ENCODE data around the gene PLSCR3. TPM values are rescaled to one million over a fixed set of nuclear protein-coding genes. Genes with fewer than 3 reads are reported as not detected.

PLSCR3 gene
- total and polyA plus RNA-seq, 2 donors (not counting 3 experiments of a cell fraction or from before 2014, with no cell fraction given), result 59.9 to 94.8 TPM

DNA sequence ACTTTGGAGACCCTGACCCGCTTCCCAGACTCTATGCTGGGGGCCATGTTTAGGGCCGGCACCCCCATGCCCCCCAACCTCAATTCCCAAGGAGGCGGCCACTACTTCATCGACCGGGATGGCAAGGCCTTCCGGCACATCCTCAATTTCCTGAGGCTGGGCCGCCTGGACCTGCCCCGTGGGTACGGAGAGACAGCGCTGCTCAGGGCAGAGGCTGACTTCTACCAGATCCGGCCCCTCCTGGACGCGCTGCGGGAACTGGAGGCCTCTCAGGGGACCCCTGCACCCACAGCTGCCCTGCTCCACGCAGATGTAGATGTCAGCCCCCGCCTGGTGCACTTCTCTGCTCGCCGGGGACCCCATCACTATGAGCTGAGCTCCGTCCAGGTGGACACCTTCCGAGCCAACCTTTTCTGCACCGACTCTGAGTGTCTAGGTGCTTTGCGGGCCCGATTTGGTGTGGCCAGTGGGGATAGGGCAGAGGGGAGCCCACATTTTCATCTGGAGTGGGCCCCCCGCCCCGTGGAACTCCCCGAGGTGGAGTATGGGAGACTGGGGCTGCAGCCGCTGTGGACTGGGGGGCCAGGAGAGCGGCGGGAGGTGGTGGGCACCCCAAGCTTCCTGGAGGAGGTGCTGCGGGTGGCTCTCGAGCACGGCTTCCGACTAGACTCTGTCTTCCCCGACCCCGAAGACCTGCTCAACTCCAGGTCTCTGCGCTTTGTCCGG is 41.3 kb downstream of the PLSCR3 start:
- Histone ChIP-seq H3K4me3 (replicated peaks in 1 of 3; ENCODE audit: insufficient read depth in 1 of 3, low read depth in 1 of 3, low read length in 3 of 3) (no peak overlapping the region), H3K9me1 (replicated peaks; ENCODE audit: control insufficient read depth, extremely low read depth, insufficient read depth, low read length) (no peaks in the 10 kb centered on the region), H3K27me3 (ENCODE audit: control insufficient read depth in 2 of 2, insufficient read depth in 2 of 2, low read length in 2 of 2) (no peaks in the 10 kb centered on the region), H4K20me1 (replicated peaks; ENCODE audit: control insufficient read depth, extremely low read depth, insufficient read depth, low read length) (no peaks in the 10 kb centered on the region), H3K79me2 (ENCODE audit: control insufficient read depth, insufficient read depth, low read length) (no peaks in the 10 kb centered on the region), H3K4me2 (ENCODE audit: insufficient read depth, low read length) (no peak overlapping the region), H3K36me3 (ENCODE audit: control insufficient read depth in 2 of 2, extremely low read depth in 1 of 2, insufficient read depth in 2 of 2, low read length in 2 of 2) (no peaks in the 10 kb centered on the region), H2AFZ (ENCODE audit: low read depth, low read length) (no peak overlapping the region), H3K9me3 (replicated peaks; ENCODE audit: control insufficient read depth, insufficient read depth, low read length) (no peaks in the 10 kb centered on the region), H3K9ac (replicated peaks; ENCODE audit: extremely low read depth, insufficient read depth, low read length) (no peak overlapping the region), H3K27ac (ENCODE audit: insufficient read depth, low read depth, low read length) (no peak overlapping the region), H3K4me1 (ENCODE audit: control insufficient read depth, extremely low read depth, insufficient read depth, low read length) (peaks cover 17% of the 10 kb centered on the region)
- FAIRE-seq (no peak), DNase-seq (ENCODE audit: low read depth, low spot score) (no peak)
- dilution Hi-C loops (cut with MboI; ENCODE audit: extremely low pct_ligation_motif_present, low sequenced_read_pairs), result no loop called here
- ChIA-PET CTCF (interaction anchor here (1.6 to 4.0 kb wide), 5 partner anchors 9 to 236 kb away, joined by 3 to 70 read pairs (median 8); partner anchors contain the start of genes NEURL4, SOX15 and TMEM102), POLR2A (no interaction called here)
- TF ChIP-seq MYC (IDR thresholded peaks at IDR 0.05; ENCODE audit: low read depth, low read length), result no peak
- no peak for TF ChIP-seq POLR2A (IDR thresholded peaks at IDR 0.05; ENCODE audit: low read depth, low read length)
- no peak for TF ChIP-seq GATA2 (IDR thresholded peaks at IDR 0.05; ENCODE audit: insufficient read depth, insufficient read length, low read depth, low read length)
- TF ChIP-seq POLR2AphosphoS5 (IDR thresholded peaks at IDR 0.05; ENCODE audit: insufficient read depth, low read depth, low read length), result no peak
- TF ChIP-seq JUN (IDR thresholded peaks at IDR 0.05; ENCODE audit: borderline replicate concordance, insufficient read depth, insufficient read length, low read depth), result no peak
- no peak for TF ChIP-seq CTCF (IDR thresholded peaks at IDR 0.05; ENCODE audit: extremely low read depth in 1 of 2, insufficient read depth in 1 of 2, low read depth in 1 of 2, low read length in 2 of 2)
- TF ChIP-seq FOS (IDR thresholded peaks at IDR 0.05; ENCODE audit: borderline replicate concordance, insufficient read depth, low read length), result no peak
- TF ChIP-seq EZH2 (IDR thresholded peaks at IDR 0.05; ENCODE audit: borderline replicate concordance, low read depth, low read length, severe bottlenecking), result no peak
- TF ChIP-seq MAX (IDR thresholded peaks at IDR 0.05; ENCODE audit: insufficient read depth, insufficient read length), result no peak
- intact Hi-C loops (cut with micrococcal nuclease), result loop anchor here (1.0 to 5.0 kb wide), 2 partner anchors 82 to 334 kb away; partner anchors contain the start of genes TMEM102, TP53 and WRAP53
- no TSS peak for BruUV-seq (replicated peaks)

Measured in endothelial cell of umbilical vein (primary cell).